Smooth muscle cell (in vitro differentiated cells): Measurements from ENCODE around the gene CCDC9B. TPM values are rescaled to one million over a fixed set of nuclear protein-coding genes. Genes with fewer than 3 reads are reported as not detected.
A peak's percentile ranks its signal among the peaks of the same experiment; 100 is the strongest.

Experiments
- DNase-seq: peaks from one replicate; lab custom pipeline; 2025; ENCODE audit not compliant: unreplicated experiment; lab: John Stamatoyannopoulos, UW
- H2AFZ ChIP-seq: fragments of 200-600 bp; sonication (generic); 2 replicates; pipeline ENCODE4 v1.6.0; 2016; ENCODE audit warnings: antibody characterized with exemption, low read depth, mild to moderate bottlenecking
- H3F3A ChIP-seq: fragments of 200-600 bp; sonication (generic); 2 replicates; pipeline ENCODE4 v1.6.0; 2017; ENCODE audit warnings: antibody characterized with exemption, low read depth
- H3K27ac ChIP-seq: fragments of 200-600 bp; sonication (generic); 2 replicates; pipeline ENCODE4 v1.5.1; 2016; ENCODE audit warnings: low read depth, mild to moderate bottlenecking
- H3K27me3 ChIP-seq: fragments of 200-600 bp; sonication (generic); 2 replicates; pipeline ENCODE4 v1.6.1; 2016; ENCODE audit warnings: low read depth, mild to moderate bottlenecking
- H3K36me3 ChIP-seq: fragments of 200-600 bp; sonication (generic); 2 replicates; pipeline ENCODE4 v1.5.1; 2016; ENCODE audit warnings: low read depth
- H3K4me1 ChIP-seq: fragments of 200-600 bp; sonication (generic); 2 replicates; pipeline ENCODE4 v1.5.1; 2016; ENCODE audit warnings: low read depth
- H3K4me2 ChIP-seq: fragments of 200-600 bp; sonication (generic); 2 replicates; pipeline ENCODE4 v1.6.0; 2016; ENCODE audit warnings: mild to moderate bottlenecking
- H3K4me3 ChIP-seq: fragments of 200-600 bp; sonication (generic); 2 replicates; pipeline ENCODE4 v1.5.1; 2016; ENCODE audit warnings: mild to moderate bottlenecking
- H3K79me2 ChIP-seq: fragments of 200-600 bp; sonication (generic); 2 replicates; pipeline ENCODE4 v1.6.0; 2016; ENCODE audit warnings: low read depth, mild to moderate bottlenecking
- H3K9ac ChIP-seq: fragments of 200-600 bp; sonication (generic); 2 replicates; pipeline ENCODE4 v1.6.0; 2016; ENCODE audit warnings: low read depth
- H3K9me3 ChIP-seq: fragments of 200-600 bp; sonication (generic); replicated peaks from 2 replicates; pipeline ENCODE4 v1.5.1; 2016; ENCODE audit warnings: low read depth
- H4K20me1 ChIP-seq: fragments of 200-600 bp; sonication (generic); 2 replicates; pipeline ENCODE4 v1.6.0; 2016; ENCODE audit warnings: low read depth
- whole genome bisulfite sequencing: methylation state at CpG from one replicate; pipeline ENCODE4 v1.1.7; 2016; ENCODE audit warnings: low lambda C conversion rate; 5-methylcytosine and 5-hydroxymethylcytosine counted together
- polyA plus RNA-seq: library from polyadenylated mRNA; unstranded; fragments of >200 nt; fragmentation: Nextera tagmentation; extraction: Ambion mirVana; gene quantifications from 2 replicates; pipeline ENCODE4 v1.2.1, GENCODE V29; 2016
- total RNA-seq: library from RNA; depleted of rRNA; stranded (reverse); fragments of >200 nt; gene quantifications from 2 replicates; pipeline ENCODE4 v1.2.3, GENCODE V29; 2014
- TF ChIP-seq, protein P1 (sequence below): fragments of 200-600 bp; sonication (generic); IDR thresholded peaks from 2 replicates; pipeline ENCODE4 v1.5.1; 2017; ENCODE audit warnings: borderline replicate concordance, mild to moderate bottlenecking, antibody characterized with exemption; ENCODE audit not compliant: insufficient read depth, poor library complexity, severe bottlenecking

Gene CCDC9B
- total and polyA plus RNA-seq, 2 experiments from 2014 or later: 0.97 to 3.8 TPM

DNA sequence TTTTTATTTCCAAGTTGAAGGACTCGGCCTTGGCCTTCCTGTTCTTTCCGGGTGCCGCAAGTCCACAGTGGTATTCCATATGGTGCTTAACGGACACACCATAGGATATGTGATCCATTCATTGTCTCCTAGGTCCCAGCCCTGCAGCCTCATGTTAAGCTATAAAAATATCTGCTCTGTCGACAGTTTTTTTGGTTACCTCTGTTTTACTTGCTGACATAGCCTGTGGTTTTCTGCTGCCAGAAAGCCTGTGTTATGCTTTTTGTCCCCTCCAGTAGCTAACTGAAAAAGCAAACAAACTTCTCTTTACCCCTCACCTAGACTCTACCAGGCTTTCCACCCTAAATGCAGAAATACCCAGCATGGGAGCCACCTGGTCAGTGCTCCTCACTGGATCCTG is 12.0 kb downstream of the CCDC9B start:
- H3K27ac ChIP-seq: peak overlapping the region; percentile 97
- no peak overlapping the region for H3K4me3 ChIP-seq
- H3K4me1 ChIP-seq: peaks cover 54% of the 10 kb centered on the region
- no peaks in the 10 kb centered on the region for H3K9me3 ChIP-seq
- H3K4me2 ChIP-seq: peak overlapping the region; percentile 94
- no peaks in the 10 kb centered on the region for H3K27me3 ChIP-seq
- peaks cover 23% of the 10 kb centered on the region for H3K79me2 ChIP-seq
- peak overlapping the region; percentile 90 for H3K9ac ChIP-seq
- H3F3A ChIP-seq: peaks cover 8% of the 10 kb centered on the region
- TF ChIP-seq, protein P1, sequence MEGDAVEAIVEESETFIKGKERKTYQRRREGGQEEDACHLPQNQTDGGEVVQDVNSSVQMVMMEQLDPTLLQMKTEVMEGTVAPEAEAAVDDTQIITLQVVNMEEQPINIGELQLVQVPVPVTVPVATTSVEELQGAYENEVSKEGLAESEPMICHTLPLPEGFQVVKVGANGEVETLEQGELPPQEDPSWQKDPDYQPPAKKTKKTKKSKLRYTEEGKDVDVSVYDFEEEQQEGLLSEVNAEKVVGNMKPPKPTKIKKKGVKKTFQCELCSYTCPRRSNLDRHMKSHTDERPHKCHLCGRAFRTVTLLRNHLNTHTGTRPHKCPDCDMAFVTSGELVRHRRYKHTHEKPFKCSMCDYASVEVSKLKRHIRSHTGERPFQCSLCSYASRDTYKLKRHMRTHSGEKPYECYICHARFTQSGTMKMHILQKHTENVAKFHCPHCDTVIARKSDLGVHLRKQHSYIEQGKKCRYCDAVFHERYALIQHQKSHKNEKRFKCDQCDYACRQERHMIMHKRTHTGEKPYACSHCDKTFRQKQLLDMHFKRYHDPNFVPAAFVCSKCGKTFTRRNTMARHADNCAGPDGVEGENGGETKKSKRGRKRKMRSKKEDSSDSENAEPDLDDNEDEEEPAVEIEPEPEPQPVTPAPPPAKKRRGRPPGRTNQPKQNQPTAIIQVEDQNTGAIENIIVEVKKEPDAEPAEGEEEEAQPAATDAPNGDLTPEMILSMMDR: no peak
- no peaks in the 10 kb centered on the region for H3K36me3 ChIP-seq
- WGBS: 50% methylated on average over 5 of the region's 5 CpGs
- H4K20me1 ChIP-seq: peaks cover 17% of the 10 kb centered on the region
- DNase-seq: no peak
- H2AFZ ChIP-seq: no peak overlapping the region

DNA sequence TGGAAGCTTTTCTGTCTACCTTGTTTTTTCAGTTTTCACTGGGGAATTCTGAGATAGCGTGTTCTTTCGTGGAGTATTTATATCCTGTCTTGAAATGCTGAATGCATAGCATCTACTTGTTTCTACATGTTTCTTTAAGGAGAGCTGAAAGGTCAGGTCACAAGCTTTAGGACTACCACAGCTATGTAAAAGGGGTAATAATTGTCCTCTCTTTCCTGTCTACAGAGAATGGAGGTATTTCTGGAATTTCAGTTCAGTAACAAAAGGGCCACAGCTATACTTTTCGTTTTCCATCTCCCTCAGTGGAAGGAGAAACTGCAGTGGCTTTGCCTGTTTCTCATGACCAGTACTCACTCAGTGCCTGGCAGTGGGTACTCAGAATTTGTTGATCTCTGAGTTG is 12.6 kb downstream of the CCDC9B start:
- DNase-seq: no peak
- 33% methylated on average over 3 of the region's 3 CpGs for WGBS
- peak overlapping the region; percentile 46 for H3K9ac ChIP-seq
- H3K36me3 ChIP-seq: no peaks in the 10 kb centered on the region
- no peaks in the 10 kb centered on the region for H3K27me3 ChIP-seq
- H3K79me2 ChIP-seq: peaks cover 23% of the 10 kb centered on the region
- H3K27ac ChIP-seq: peak overlapping the region; percentile 97
- TF ChIP-seq, protein P1: no peak
- no peak overlapping the region for H3K4me3 ChIP-seq
- peak overlapping the region; percentile 94 for H3K4me2 ChIP-seq
- H4K20me1 ChIP-seq: peaks cover 17% of the 10 kb centered on the region
- no peaks in the 10 kb centered on the region for H3K9me3 ChIP-seq
- H2AFZ ChIP-seq: no peak overlapping the region
- peaks cover 5% of the 10 kb centered on the region for H3F3A ChIP-seq
- peaks cover 53% of the 10 kb centered on the region for H3K4me1 ChIP-seq

DNA sequence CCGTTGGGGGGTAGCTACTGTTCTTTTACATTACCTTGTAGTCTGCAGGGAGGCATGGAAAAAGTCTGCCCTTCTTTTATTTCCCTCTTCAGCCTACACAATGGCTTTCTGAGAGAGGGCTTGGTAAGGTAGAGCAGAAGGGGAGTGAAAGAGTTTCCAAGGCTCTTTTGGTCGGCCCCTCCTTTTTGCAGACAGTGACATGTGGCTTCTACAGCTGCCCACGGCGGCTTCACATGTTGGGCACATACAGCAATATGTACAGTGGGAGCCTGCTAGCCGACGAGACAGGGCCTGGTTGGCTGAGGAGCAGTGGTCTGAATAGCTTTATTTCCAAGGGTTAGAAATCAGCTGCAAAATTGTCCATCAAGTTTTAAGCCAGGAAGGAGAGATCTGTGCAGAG is 13.3 kb downstream of the CCDC9B start:
- Histone ChIP-seq H3K4me3 (no peak overlapping the region), H2AFZ (no peak overlapping the region), H3K36me3 (no peaks in the 10 kb centered on the region), H3K9me3 (no peaks in the 10 kb centered on the region), H3F3A (peaks cover 5% of the 10 kb centered on the region), H3K79me2 (peaks cover 23% of the 10 kb centered on the region), H3K27me3 (no peaks in the 10 kb centered on the region), H4K20me1 (peaks cover 17% of the 10 kb centered on the region), H3K27ac (peak overlapping the region; percentile 97), H3K9ac (peak overlapping the region; percentile 46), H3K4me2 (peak overlapping the region; percentile 94), H3K4me1 (peaks cover 53% of the 10 kb centered on the region)
- 54% methylated on average over 6 of the region's 6 CpGs for WGBS
- TF ChIP-seq, protein P1: no peak
- no peak for DNase-seq

- Histone ChIP-seq H3K36me3 (no peaks in the 10 kb centered on the region), H3K27me3 (no peaks in the 10 kb centered on the region), H2AFZ (no peak overlapping the region), H3F3A (peaks cover 5% of the 10 kb centered on the region), H3K4me1 (peaks cover 51% of the 10 kb centered on the region), H3K4me3 (peak overlapping the region; percentile 66), H3K27ac (peak overlapping the region; percentile 97), H3K9me3 (no peaks in the 10 kb centered on the region), H3K9ac (no peak overlapping the region), H4K20me1 (peaks cover 17% of the 10 kb centered on the region), H3K79me2 (peaks cover 23% of the 10 kb centered on the region), H3K4me2 (peak overlapping the region; percentile 94)
- TF ChIP-seq, protein P1: no peak
- 89% methylated on average over 2 of the region's 2 CpGs for WGBS
- DNase-seq: no peak
These were observed 15.0 kb downstream of the CCDC9B start for GRCh38 chr15:40325700-40326099.
